HCT116 (cell line): ENCODE data around the gene KCNJ8. TPM values are rescaled to one million over a fixed set of nuclear protein-coding genes. Genes with fewer than 3 reads are reported as not detected.

ENCODE experiments used
- ATAC-seq: fragments of 200-7000 bp; cut with Tn5 transposase; 2 replicates; pipeline ENCODE4 v1.9.1; 2020; ENCODE audit warnings: mild to moderate bottlenecking, moderate library complexity
- BruUV-seq: library from RNA; stranded (reverse); fragments of 400-500 nt; replicated peaks from 2 replicates; lab custom pipeline; 2021; lab: Mats Ljungman, UMichigan
- CTCF ChIA-PET: fragments of 300-600 bp; sonication (Branson Sonifier 250); formaldehyde crosslinking; loops from one replicate; lab custom pipeline; 2021; ENCODE audit warnings: antibody characterized with exemption; lab: Charles Lee
- POLR2A ChIA-PET: fragments of 300-600, 350-600 bp; sonication (Branson Sonifier 250); formaldehyde crosslinking; loops from one replicate; lab custom pipeline; 2021; ENCODE audit warnings: antibody characterized with exemption; lab: Charles Lee
- RAD21 ChIA-PET, 2 experiments: fragments of 300-600 bp; sonication (Branson Sonifier 250); formaldehyde crosslinking; loops; one replicate each; lab custom pipeline; 2023; ENCODE audit warnings: low total read pairs in 2 of 2; ENCODE audit not compliant: uncharacterized antibody in 2 of 2, unreplicated experiment in 2 of 2, low non-redundant PET in 1 of 2; lab: Charles Lee
- DNase-seq: peaks from one replicate; pipeline ENCODE4 v3.0.0-alpha.2; 2010; ENCODE audit warnings: low read depth, low spot score
- H2AFZ ChIP-seq: fragments of 200-600 bp; shearing (Covaris generic), sonication (generic); 2 replicates; pipeline ENCODE4 v1.6.1; 2017; ENCODE audit warnings: low read depth, mixed run types, mixed read lengths, antibody characterized with exemption, low read length; ENCODE audit not compliant: poor library complexity, severe bottlenecking
- H3K27ac ChIP-seq: 2 replicates; pipeline ENCODE4 v1.5.1; 2012; ENCODE audit warnings: low read depth, low read length
- H3K27me3 ChIP-seq: fragments of 200-600 bp; sonication (generic); 2 replicates; pipeline ENCODE4 v1.6.1; 2016; ENCODE audit warnings: mixed run types, low read length, mixed read lengths; ENCODE audit not compliant: insufficient read depth
- H3K36me3 ChIP-seq, 2 experiments: fragments of 200-500 bp in 1 of 2; fragments of 200-600 bp in 1 of 2; sonication (Bioruptor generic) in 1 of 2; sonication (generic) in 1 of 2; 2 replicates each; pipeline versions ENCODE4 v1.5.1 to v1.6.1; 2014 to 2016; ENCODE audit warnings: low read length in 2 of 2, inconsistent platforms in 1 of 2, mixed read lengths in 1 of 2, mixed run types in 1 of 2; ENCODE audit not compliant: insufficient read depth in 2 of 2, control insufficient read depth in 1 of 2
- H3K4me1 ChIP-seq, 2 experiments: fragments of 200-600 bp in 1 of 2; sonication (generic) in 1 of 2; 2 replicates each; pipeline versions ENCODE4 v1.5.1 to v1.6.1; 2012 to 2017; ENCODE audit warnings: low read length in 2 of 2, inconsistent platforms in 1 of 2, mild to moderate bottlenecking in 1 of 2, mixed read lengths in 1 of 2, mixed run types in 1 of 2, moderate library complexity in 1 of 2; ENCODE audit not compliant: insufficient read depth in 2 of 2, control insufficient read depth in 1 of 2
- H3K4me2 ChIP-seq: fragments of 200-600 bp; sonication (generic); 2 replicates; pipeline ENCODE4 v1.6.1; 2017; ENCODE audit warnings: mixed run types, low read length, mixed read lengths
- H3K4me3 ChIP-seq, 2 experiments: fragments of 200-600 bp in 1 of 2; sonication (generic) in 1 of 2; replicated peaks in 1 of 2; 2 replicates each; pipeline ENCODE4 v1.5.1; 2011 to 2016; ENCODE audit warnings: low read length in 2 of 2, control low read depth in 1 of 2, low read depth in 1 of 2, mild to moderate bottlenecking in 1 of 2, mixed read lengths in 1 of 2, mixed run types in 1 of 2
- H3K79me2 ChIP-seq: fragments of 200-600 bp; sonication (generic); 2 replicates; pipeline ENCODE4 v1.6.1; 2017; ENCODE audit warnings: mild to moderate bottlenecking, mixed run types, low read length, moderate library complexity, mixed read lengths; ENCODE audit not compliant: insufficient read depth
- H3K9ac ChIP-seq: fragments of 200-600 bp; sonication (generic); 2 replicates; pipeline ENCODE4 v1.6.1; 2016; ENCODE audit warnings: low read length, mixed read lengths
- H3K9me2 ChIP-seq: fragments of 200-600 bp; sonication (generic), shearing (Covaris generic); 2 replicates; pipeline ENCODE4 v1.6.1; 2017; ENCODE audit warnings: mixed run types, mild to moderate bottlenecking, moderate library complexity; ENCODE audit not compliant: insufficient read depth
- H3K9me3 ChIP-seq, 2 experiments: fragments of 200-500 bp in 1 of 2; fragments of 200-600 bp in 1 of 2; sonication (Bioruptor generic) in 1 of 2; sonication (generic) in 1 of 2; 2 replicates each; pipeline ENCODE4 v1.6.1; 2014 to 2017; ENCODE audit warnings: low read length in 2 of 2, mixed read lengths in 2 of 2, inconsistent platforms in 1 of 2, low read depth in 1 of 2, mild to moderate bottlenecking in 1 of 2, mixed run types in 1 of 2, moderate library complexity in 1 of 2; ENCODE audit not compliant: control insufficient read depth in 1 of 2, insufficient read depth in 1 of 2
- H4K20me1 ChIP-seq: fragments of 200-600 bp; sonication (generic), shearing (Covaris generic); 2 replicates; pipeline ENCODE4 v1.6.1; 2017; ENCODE audit warnings: mixed run types, mild to moderate bottlenecking, moderate library complexity; ENCODE audit not compliant: insufficient read depth
- ATF3 ChIP-seq: IDR thresholded peaks from 2 replicates; pipeline ENCODE4 v1.6.1; 2012
- CEBPB ChIP-seq: IDR thresholded peaks from 2 replicates; pipeline ENCODE4 v1.6.1; 2012; ENCODE audit warnings: low read depth
- CTCF ChIP-seq, 3 experiments: fragments of 200-600 bp in 1 of 3; sonication (generic) in 1 of 3; IDR thresholded peaks in 2 of 3; conservative IDR thresholded peaks in 1 of 3; 2 replicates each; pipeline ENCODE4 v1.5.1; 2012 to 2017; ENCODE audit warnings: low read depth in 2 of 3, low read length in 2 of 3, antibody characterized with exemption in 1 of 3, borderline replicate concordance in 1 of 3, control low read depth in 1 of 3, mild to moderate bottlenecking in 1 of 3, mixed read lengths in 1 of 3, mixed run types in 1 of 3, moderate library complexity in 1 of 3; ENCODE audit not compliant: insufficient read depth in 1 of 3
- EGR1 ChIP-seq: IDR thresholded peaks from 2 replicates; pipeline ENCODE4 v1.6.1; 2012; ENCODE audit warnings: low read depth
- ELF1 ChIP-seq: IDR thresholded peaks from 2 replicates; pipeline ENCODE4 v1.6.1; 2012; ENCODE audit warnings: low read depth, borderline replicate concordance
- EZH2 ChIP-seq: fragments of 200-600 bp; sonication (generic); IDR thresholded peaks from 2 replicates; pipeline ENCODE4 v1.6.1; 2017; ENCODE audit warnings: antibody characterized with exemption, mixed run types
- RAD21 ChIP-seq: IDR thresholded peaks from 2 replicates; pipeline ENCODE4 v1.6.1; 2012; ENCODE audit warnings: low read depth, mild to moderate bottlenecking
- TCF7L2 ChIP-seq: IDR thresholded peaks from 2 replicates; pipeline ENCODE4 v1.7.0; 2011; ENCODE audit warnings: borderline replicate concordance, inconsistent platforms; ENCODE audit not compliant: insufficient read depth, insufficient read length; ENCODE audit errors: extremely low read depth
- ZNF274 ChIP-seq: fragments of 200-500 bp; sonication (Bioruptor generic); IDR thresholded peaks from 2 replicates; pipeline ENCODE4 v1.6.1; 2014; ENCODE audit warnings: mild to moderate bottlenecking, low read depth, low read length, inconsistent platforms
- intact Hi-C: fragments of 100-400 bp; cut with micrococcal nuclease; formaldehyde crosslinking; loops from 2 replicates; pipeline ENCODE4 v1.10.0; 2022
- total RNA-seq: library from RNA; stranded (reverse); gene quantifications from one replicate; pipeline ENCODE4 v1.2.1, GENCODE V29; 2021; ENCODE audit not compliant: unreplicated experiment

Gene KCNJ8
- total RNA-seq, 1 experiment from 2014 or later = 0.17 TPM

- H3K36me3 ChIP-seq = no peaks in the 10 kb centered on the region
- H3K79me2 ChIP-seq = no peaks in the 10 kb centered on the region
- TF ChIP-seq ZNF274 (no peak), CEBPB (no peak), EZH2 (no peak), ELF1 (no peak), RAD21 (no peak), CTCF (IDR thresholded peaks at IDR 0.05 in 2 of 3, conservative IDR thresholded peaks at IDR 0.05 in 1 of 3; ENCODE audit: borderline replicate concordance in 1 of 3, insufficient read depth in 1 of 3, low read depth in 2 of 3, low read length in 2 of 3) (no peak), TCF7L2 (no peak), EGR1 (no peak), ATF3 (no peak)
- TF ChIP-seq, all 23 proteins: peak for 0
- ATAC-seq = no peak
- no peak for DNase-seq
- peaks cover 5% of the 10 kb centered on the region for H3K27me3 ChIP-seq
- ChIA-PET RAD21 (interaction anchor here in 1 of 2 experiments (0.7 kb wide), 1 partner anchor 930 kb away, joined by 3 read pairs; no protein-coding TSS in a partner anchor), CTCF (no interaction called here), POLR2A (interaction anchor here (0.7 kb wide), 1 partner anchor 17 kb away, joined by 6 read pairs; no protein-coding TSS in a partner anchor)
- H4K20me1 ChIP-seq = no peaks in the 10 kb centered on the region
- H3K4me3 ChIP-seq = no peak overlapping the region
- no peak overlapping the region for H3K4me2 ChIP-seq
- H3K9me3 ChIP-seq = no peaks in the 10 kb centered on the region
- no peaks in the 10 kb centered on the region for H3K4me1 ChIP-seq
- H3K9me2 ChIP-seq = no peaks in the 10 kb centered on the region
- H3K9ac ChIP-seq = no peak overlapping the region
- intact Hi-C loops = no loop called here
- no peak overlapping the region for H2AFZ ChIP-seq
- no peak overlapping the region for H3K27ac ChIP-seq
- no TSS peak for BruUV-seq
These were observed 44.1 kb upstream of the KCNJ8 start for GRCh38 chr12:21818627-21819026.
